Neutrophil (primary cell): ENCODE measurements around the gene NKRF.

Experiments
- H3K27ac ChIP-seq: fragments of 200-600 bp; sonication (generic); 2 replicates; pipeline ENCODE4 v1.5.1; 2016; ENCODE audit warnings: mild to moderate bottlenecking, moderate library complexity
- H3K27me3 ChIP-seq: fragments of 200-600 bp; sonication (generic); 2 replicates; pipeline ENCODE4 v1.6.0; 2016; ENCODE audit warnings: mild to moderate bottlenecking
- H3K36me3 ChIP-seq: fragments of 200-600 bp; sonication (generic); 2 replicates; pipeline ENCODE4 v1.5.1; 2017
- H3K4me1 ChIP-seq, 2 experiments: fragments of 200-600 bp in 1 of 2; sonication (generic) in 1 of 2; 1 replicate in 1 of 2; 2 replicates in 1 of 2; pipeline versions ENCODE4 v1.5.1 to v1.6.1; 2013 to 2016; ENCODE audit warnings: low read depth in 1 of 2, low read length in 1 of 2, mild to moderate bottlenecking in 1 of 2, moderate library complexity in 1 of 2; ENCODE audit not compliant: control insufficient read depth in 1 of 2, insufficient read depth in 1 of 2
- H3K4me3 ChIP-seq, 2 experiments: fragments of 200-600 bp in 1 of 2; sonication (generic) in 1 of 2; 1 replicate in 1 of 2; 2 replicates in 1 of 2; pipeline ENCODE4 v1.5.1; 2013 to 2016; ENCODE audit warnings: low read depth in 1 of 2, low read length in 1 of 2, mild to moderate bottlenecking in 1 of 2, moderate library complexity in 1 of 2
- H3K9me3 ChIP-seq: fragments of 200-600 bp; sonication (generic); 2 replicates; pipeline ENCODE4 v1.5.1; 2016
- TF ChIP-seq, protein P1 (sequence below): fragments of 200-600 bp; sonication (generic); IDR thresholded peaks from 2 replicates; pipeline ENCODE4 v1.5.1; 2016; ENCODE audit warnings: antibody characterized with exemption

Gene NKRF

DNA sequence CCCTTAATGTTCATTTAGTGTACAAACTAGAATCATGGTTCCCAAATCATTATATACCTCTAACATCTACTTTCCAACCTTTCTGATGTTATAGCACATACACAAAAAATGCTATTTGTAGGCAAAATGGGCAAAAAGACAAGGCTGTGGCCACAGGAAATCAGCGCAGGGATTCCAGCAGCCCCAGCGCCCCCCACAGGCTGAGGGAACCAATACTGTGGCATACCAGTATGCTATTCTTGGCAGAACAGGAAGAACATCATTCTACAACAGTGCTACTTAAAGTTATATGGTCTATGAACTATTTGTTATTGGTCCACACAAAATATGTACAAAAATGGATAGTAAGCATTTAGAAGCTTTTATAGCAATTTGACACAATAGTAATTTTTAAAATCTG is 66.4 kb downstream of the NKRF start:
- no peak overlapping the region for H3K27ac ChIP-seq
- no peak overlapping the region for H3K4me3 ChIP-seq
- no peaks in the 10 kb centered on the region for H3K9me3 ChIP-seq
- peaks cover 7% of the 10 kb centered on the region for H3K36me3 ChIP-seq
- no peaks in the 10 kb centered on the region for H3K27me3 ChIP-seq
- no peaks in the 10 kb centered on the region for H3K4me1 ChIP-seq
- TF ChIP-seq, protein P1, sequence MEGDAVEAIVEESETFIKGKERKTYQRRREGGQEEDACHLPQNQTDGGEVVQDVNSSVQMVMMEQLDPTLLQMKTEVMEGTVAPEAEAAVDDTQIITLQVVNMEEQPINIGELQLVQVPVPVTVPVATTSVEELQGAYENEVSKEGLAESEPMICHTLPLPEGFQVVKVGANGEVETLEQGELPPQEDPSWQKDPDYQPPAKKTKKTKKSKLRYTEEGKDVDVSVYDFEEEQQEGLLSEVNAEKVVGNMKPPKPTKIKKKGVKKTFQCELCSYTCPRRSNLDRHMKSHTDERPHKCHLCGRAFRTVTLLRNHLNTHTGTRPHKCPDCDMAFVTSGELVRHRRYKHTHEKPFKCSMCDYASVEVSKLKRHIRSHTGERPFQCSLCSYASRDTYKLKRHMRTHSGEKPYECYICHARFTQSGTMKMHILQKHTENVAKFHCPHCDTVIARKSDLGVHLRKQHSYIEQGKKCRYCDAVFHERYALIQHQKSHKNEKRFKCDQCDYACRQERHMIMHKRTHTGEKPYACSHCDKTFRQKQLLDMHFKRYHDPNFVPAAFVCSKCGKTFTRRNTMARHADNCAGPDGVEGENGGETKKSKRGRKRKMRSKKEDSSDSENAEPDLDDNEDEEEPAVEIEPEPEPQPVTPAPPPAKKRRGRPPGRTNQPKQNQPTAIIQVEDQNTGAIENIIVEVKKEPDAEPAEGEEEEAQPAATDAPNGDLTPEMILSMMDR, result no peak
